ENCODE data around the gene RAP1GAP2.
"Not testable (repeated sequence)": the region's sequence is repeated elsewhere in the genome, so short reads cannot be mapped to it uniquely, and the experiment has no call there.

RAP1GAP2 gene

GRCh38 chr17:3026125-3026855, 230.1 kb downstream of the RAP1GAP2 start:
- no peak for DNase-seq (ENCODE audit: low read depth)

DNA sequence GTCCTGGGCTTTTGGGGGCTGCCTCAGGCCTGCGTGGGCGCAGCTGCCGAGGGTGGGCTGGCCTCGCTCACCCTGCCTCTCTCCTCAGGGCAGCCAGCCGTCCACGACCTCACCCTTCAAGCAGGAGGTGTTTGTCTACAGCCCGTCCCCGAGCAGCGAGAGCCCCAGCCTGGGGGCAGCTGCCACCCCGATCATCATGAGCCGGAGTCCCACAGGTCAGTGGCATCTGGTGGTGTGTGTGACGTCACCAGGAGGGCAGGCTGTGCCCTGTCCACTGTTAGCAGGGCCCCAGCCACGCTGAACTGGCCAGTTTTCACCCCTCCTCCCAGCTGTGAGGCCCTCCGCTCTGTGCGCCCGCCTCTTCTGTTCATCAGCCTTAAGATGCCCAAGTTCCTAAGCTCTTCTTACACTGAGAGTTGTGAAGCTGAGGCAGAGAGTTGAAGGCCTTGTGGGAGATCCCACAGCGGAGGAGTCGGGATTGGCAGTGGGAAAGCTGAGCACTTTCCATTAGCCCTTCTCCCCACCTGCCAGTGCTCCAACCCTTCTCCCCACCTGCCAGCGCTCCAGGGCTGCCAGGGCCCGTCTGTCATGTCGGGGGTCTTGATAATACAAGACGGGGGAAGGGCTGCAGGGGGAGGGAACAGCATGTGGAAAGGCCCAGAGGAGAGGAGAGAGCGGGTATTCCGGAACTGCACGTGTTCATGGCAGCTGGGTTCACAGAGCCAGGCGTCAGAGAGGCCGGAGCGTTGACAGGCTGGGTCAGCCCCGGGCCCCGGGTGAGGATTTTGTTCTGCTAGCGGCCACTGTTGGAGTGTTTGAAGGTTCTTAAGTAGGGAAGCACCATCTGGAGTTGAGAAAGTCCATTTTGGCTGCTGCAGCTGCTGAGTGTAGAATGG, 230.9 kb downstream of the RAP1GAP2 start:
- no peak for DNase-seq (ENCODE audit: low read depth)

- no peak for DNase-seq (ENCODE audit: low read depth)
Observed at GRCh38 chr17:3027786-3028532, 231.7 kb downstream of the RAP1GAP2 start.

DNA sequence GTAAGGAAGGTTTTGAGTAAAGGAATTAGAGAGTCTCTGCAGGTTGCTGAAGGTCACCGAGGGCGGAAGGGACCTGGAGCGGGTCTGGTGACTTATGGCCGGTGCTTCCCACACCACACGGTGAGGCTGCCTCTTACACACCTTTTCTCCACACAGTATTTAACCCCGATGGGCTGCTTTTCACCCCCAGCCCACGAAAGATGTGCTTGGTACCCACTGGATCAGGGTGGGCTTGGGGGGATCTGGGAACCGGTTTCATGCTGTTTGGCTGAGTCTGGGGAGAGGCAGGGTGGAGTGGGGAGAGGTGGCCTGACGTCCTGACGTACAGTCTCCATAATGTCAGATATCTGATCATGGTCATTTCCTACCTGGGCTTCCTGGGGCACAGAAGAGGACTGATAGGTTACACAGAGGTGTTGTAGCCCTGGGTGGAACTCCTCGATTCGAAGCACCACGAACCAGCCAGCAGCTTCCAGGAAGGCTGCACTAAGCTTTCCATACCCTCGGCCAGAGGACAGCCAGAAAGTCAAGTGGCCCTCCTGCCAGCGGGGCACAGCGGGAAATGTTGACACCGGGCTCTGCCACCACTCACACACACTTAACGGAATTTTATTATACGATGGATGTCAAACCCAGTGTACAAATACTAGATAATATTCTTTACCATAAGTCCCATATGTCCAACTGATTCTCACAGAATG, 233.1 kb downstream of the RAP1GAP2 start:
- no peak for DNase-seq (ENCODE audit: low read depth)

DNA sequence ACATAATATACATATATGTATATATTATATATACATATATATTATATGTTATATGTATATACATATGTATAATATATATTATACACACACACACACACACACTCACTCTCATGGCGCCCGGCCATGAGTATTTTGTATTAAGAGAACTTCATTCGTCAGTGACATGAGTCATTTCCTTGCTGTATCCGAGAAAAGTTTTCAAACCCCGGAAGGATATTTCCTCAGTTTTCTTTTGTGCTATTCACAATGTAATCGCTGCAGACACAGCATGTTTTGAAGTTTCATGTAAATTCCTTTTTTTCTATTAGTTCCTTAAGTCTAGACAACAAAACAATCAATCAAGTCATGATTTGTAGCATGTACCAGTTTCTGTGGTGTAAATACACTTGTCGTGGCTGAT, 233.9 kb downstream of the RAP1GAP2 start:
- DNase-seq (ENCODE audit: low read depth): no peak

- DNase-seq (ENCODE audit: low read depth): not testable (repeated sequence)
Observed at GRCh38 chr17:3030852-3031470, 234.7 kb downstream of the RAP1GAP2 start.

- DNase-seq (ENCODE audit: low read depth): no peak
Observed at GRCh38 chr17:3032258-3033247, 236.3 kb downstream of the RAP1GAP2 start.

- DNase-seq (ENCODE audit: low read depth): no peak
Observed at GRCh38 chr17:3033248-3033640, 237.0 kb downstream of the RAP1GAP2 start.

DNA sequence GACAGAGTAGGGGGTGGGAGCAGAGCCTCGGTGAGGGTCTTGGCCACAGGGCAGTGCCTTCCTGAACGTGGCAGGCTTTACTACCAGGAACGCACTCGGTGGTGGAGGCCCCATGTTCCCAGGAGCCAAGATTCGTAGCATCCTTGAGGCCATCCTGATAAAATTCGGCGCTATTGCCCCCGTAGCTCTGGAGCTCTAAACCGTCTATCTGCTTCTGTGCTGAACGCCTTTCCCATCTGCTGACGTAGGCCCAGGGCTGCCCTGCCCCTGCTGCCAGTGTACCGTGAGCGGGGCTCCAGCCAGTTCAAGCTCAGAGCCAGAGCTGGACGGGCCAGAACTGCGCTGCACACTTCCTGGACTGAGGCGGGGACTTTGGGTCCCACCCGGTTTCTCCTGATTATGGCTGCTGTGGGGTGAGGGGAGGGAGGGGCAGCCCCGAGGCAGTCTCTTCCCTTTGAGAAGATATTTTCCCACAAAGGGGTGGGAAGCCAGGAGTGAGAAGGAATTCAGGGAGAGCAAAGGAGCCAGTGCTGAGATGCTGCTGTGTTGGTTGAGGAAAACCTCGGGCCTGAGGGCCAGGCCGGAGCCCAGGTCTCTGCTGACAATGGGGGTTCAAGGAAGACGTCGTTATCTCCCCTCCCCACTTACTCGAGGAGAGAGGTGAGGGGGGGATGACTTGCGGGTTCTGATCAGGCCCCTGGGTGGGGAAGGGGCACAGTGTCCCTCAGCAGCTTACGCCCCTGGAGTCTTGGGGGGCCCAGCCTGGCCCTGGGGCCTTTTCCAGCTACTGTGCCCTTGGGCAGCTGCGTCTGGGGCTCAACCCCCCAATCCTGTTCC, 237.7 kb downstream of the RAP1GAP2 start:
- DNase-seq (ENCODE audit: low read depth): no peak

GRCh38 chr17:3034578-3034920, 238.3 kb downstream of the RAP1GAP2 start:
- DNase-seq (ENCODE audit: low read depth): no peak

GRCh38 chr17:3035256-3035967, 239.2 kb downstream of the RAP1GAP2 start:
- DNase-seq (ENCODE audit: low read depth): no peak

DNA sequence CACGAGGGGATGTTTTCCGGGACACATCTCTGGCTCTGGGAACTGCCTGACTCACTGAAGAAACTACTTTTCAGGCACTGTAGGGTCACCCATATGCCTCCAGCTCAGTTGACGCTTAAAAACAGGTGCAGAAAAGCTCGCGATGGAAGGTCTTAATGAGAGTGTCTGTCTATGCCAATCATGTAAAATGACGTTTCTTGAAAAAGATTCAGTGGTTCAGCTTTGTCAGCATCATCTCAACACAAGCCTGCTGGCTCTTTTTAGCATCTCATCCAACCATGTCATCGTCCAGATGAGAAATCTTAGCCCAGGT, 239.7 kb downstream of the RAP1GAP2 start:
- no peak for DNase-seq (ENCODE audit: low read depth)

GRCh38 chr17:3036800-3037199, 240.6 kb downstream of the RAP1GAP2 start:
- no peak for DNase-seq (ENCODE audit: low read depth)

GRCh38 chr17:3037259-3037658, 241.0 kb downstream of the RAP1GAP2 start:
- DNase-seq (ENCODE audit: low read depth): no peak

DNA sequence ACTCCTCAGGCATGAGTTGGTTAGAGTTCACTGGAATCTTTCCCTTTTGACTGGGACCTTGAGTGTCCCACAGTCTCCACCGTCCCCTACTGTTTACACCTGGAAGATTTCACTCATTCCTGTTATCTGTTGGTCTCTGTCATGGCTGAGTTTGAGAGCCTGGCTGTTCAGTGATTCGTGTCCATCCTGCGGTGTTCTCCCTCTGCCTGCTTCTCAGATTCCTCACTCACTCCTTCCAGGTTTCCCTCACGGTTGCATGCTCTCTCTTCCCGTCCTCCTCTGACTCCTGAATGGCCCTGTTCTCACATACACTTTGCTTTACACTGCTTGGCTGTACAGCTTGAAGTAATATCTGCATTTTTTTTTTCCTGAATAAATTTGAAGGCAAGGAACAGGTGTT, 242.7 kb downstream of the RAP1GAP2 start:
- DNase-seq (ENCODE audit: low read depth): no peak

DNA sequence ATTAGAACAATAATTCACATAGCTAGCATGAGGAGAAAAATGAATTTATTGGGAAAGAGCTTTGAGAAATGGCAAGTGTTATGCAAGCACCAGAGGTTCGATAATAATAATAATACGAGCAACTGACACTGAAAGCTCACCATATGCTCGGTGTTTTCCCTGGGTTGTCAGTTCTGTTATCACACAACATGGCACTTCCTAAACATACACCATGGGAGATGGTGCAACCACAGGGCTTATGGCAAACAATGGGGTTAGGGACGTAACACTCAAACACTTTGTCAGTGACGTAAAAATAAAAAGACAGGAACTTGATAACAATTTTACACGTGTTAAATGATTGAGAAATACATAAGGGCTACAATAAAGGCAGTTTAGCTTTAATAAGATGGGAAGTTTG, 243.5 kb downstream of the RAP1GAP2 start:
- DNase-seq (ENCODE audit: low read depth): no peak

GRCh38 chr17:3040882-3041281, 244.6 kb downstream of the RAP1GAP2 start:
- no peak for DNase-seq (ENCODE audit: low read depth)

DNA sequence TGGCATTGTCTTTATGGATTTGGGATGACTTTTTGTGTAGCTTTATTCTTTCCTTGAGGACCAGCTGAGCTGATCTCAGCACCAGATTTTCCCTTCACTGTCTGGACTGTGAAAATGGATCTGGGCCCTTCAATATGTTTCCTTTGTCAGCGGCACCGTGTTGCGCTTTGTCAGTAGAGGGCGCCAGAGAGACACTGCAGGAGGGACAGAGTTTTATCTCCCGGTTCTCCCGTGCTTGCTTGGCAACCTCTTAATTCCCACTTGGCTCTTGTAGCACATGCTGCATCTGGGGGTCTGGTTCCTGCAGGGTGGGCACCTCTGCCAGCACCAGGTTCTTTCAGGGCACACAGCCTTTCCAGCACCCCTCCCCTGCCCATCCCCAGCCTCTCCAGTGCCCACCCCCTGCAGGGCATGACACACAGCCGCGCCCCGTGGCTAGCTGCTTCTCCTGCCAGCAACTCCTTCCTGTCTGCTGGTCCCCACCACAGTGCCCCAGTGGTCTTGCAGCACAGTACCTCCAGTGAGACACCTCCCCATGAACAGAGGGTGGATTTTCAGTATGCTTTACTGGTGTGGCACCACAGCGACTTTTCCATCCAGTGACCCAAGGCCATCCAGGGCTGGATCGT, 247.6 kb downstream of the RAP1GAP2 start:
- DNase-seq (ENCODE audit: low read depth): no peak

DNA sequence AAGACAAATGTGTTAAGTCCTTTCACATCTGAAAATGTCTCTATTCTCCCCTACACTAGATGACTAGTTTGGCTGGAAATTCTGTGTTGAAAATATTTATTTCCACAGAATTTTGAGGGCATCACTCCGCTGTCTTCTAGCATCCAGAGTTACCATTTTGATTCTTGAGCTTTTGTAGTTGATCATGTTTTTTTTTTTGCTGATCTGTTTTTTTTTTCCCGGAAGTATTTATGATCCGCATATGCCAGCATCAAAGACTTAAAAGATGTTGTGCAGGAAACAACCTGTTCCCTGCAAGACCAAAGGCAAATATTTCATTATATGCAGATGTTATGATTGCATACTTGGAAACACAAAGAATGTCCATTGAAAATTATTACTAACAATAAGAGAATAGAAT, 250.5 kb downstream of the RAP1GAP2 start:
- DNase-seq (ENCODE audit: low read depth): no peak

All from stimulated activated CD8-positive, alpha-beta memory T cell treated with anti-CD3 and anti-CD28 coated beads, Interleukin-15, amount 100 ng/mL, for 24 hours (primary cell).